B cell (primary cell): ENCODE results near the gene ASB17. TPM values are rescaled to one million over a fixed set of nuclear protein-coding genes. Genes with fewer than 3 reads are reported as not detected.

Experiments
- ATAC-seq: fragments of 200-7000 bp; cut with Tn5 transposase; one replicate; pipeline ENCODE4 v1.10.0; 2021; ENCODE audit warnings: low read depth, mild to moderate bottlenecking, moderate number of reproducible peaks, moderate library complexity
- CTCF ChIA-PET: fragments of 350-600 bp; sonication (Branson Sonifier 250); formaldehyde crosslinking; loops from one replicate; lab custom pipeline; 2021; ENCODE audit warnings: antibody characterized with exemption, inconsistent platforms; lab: Charles Lee
- POLR2A ChIA-PET: fragments of 350-600 bp; sonication (Branson Sonifier 250); formaldehyde crosslinking; loops from one replicate; lab custom pipeline; 2021; ENCODE audit warnings: antibody characterized with exemption; lab: Charles Lee
- DNase-seq: peaks from one replicate; pipeline ENCODE4 v3.0.0; 2013
- H2AFZ ChIP-seq: 2 replicates; pipeline ENCODE4 v1.6.1; 2012; ENCODE audit warnings: mild to moderate bottlenecking, low read depth, low read length; ENCODE audit not compliant: insufficient read depth, poor library complexity, severe bottlenecking
- H3K27ac ChIP-seq, 2 donors: 1 replicate in 1 of 2; 2 replicates in 1 of 2; pipeline ENCODE4 v1.5.1; 2012 to 2013; ENCODE audit warnings: low read length in 2 of 2, mild to moderate bottlenecking in 2 of 2, moderate library complexity in 1 of 2
- H3K27me3 ChIP-seq, 4 experiments: fragments of 200-600 bp in 1 of 4; sonication (generic) in 1 of 4; replicated peaks in 1 of 4; 1 replicate in 2 of 4; 2 replicates in 2 of 4; pipeline versions ENCODE4 v1.6.1 to v1.7.0; 2013 to 2016; ENCODE audit warnings: low read length in 3 of 4, mild to moderate bottlenecking in 2 of 4, mixed read lengths in 1 of 4, moderate library complexity in 1 of 4; ENCODE audit not compliant: insufficient read depth in 4 of 4, control insufficient read depth in 3 of 4; ENCODE audit errors: control extremely low read depth in 1 of 4
- H3K36me3 ChIP-seq, 2 experiments: replicated peaks in 1 of 2; 1 replicate in 1 of 2; 2 replicates in 1 of 2; pipeline versions ENCODE4 v1.6.1 to v1.7.1; 2013; ENCODE audit warnings: low read length in 1 of 2; ENCODE audit not compliant: insufficient read depth in 2 of 2, control insufficient read depth in 1 of 2; ENCODE audit errors: control extremely low read depth in 1 of 2, extremely low read depth in 1 of 2
- H3K4me1 ChIP-seq, 2 donors: fragments of 200-600 bp in 1 of 2; sonication (generic) in 1 of 2; 1 replicate in 1 of 2; 2 replicates in 1 of 2; pipeline versions ENCODE4 v1.5.1 to v1.6.1; 2013 to 2017; ENCODE audit warnings: low read length in 2 of 2; ENCODE audit not compliant: control insufficient read depth in 2 of 2, insufficient read depth in 2 of 2
- H3K4me2 ChIP-seq: replicated peaks from 2 replicates; pipeline ENCODE3; 2012; ENCODE audit warnings: mild to moderate bottlenecking, low read depth, low read length; ENCODE audit not compliant: poor library complexity, severe bottlenecking
- H3K4me3 ChIP-seq, 5 experiments: fragments of 200-600 bp in 1 of 5; sonication (generic) in 1 of 5; 1 replicate in 3 of 5; 2 replicates in 2 of 5; pipeline versions ENCODE4 v1.5.1 to v1.7.0; 2011 to 2016; ENCODE audit warnings: low read length in 4 of 5, mild to moderate bottlenecking in 4 of 5, low read depth in 2 of 5, control low read depth in 1 of 5, moderate library complexity in 1 of 5; ENCODE audit not compliant: insufficient read depth in 1 of 5; ENCODE audit errors: control extremely low read depth in 1 of 5, extremely low read depth in 1 of 5
- H3K79me2 ChIP-seq: fragments of 200-600 bp; sonication (generic); one replicate; pipeline ENCODE4 v1.6.0; 2016; ENCODE audit warnings: low read length; ENCODE audit not compliant: control insufficient read depth, insufficient read depth
- H3K9ac ChIP-seq: fragments of 200-600 bp; sonication (generic); 2 replicates; pipeline ENCODE4 v1.6.1; 2017; ENCODE audit warnings: mild to moderate bottlenecking, low read length, moderate library complexity
- H3K9me3 ChIP-seq, 3 donors: one replicate each; pipeline versions ENCODE4 v1.6.1 to v1.7.1; 2013; ENCODE audit warnings: low read length in 2 of 3; ENCODE audit not compliant: control insufficient read depth in 2 of 3, insufficient read depth in 1 of 3; ENCODE audit errors: control extremely low read depth in 1 of 3
- H4K20me1 ChIP-seq: 2 replicates; pipeline ENCODE4 v1.6.0; 2012; ENCODE audit warnings: mild to moderate bottlenecking, low read length; ENCODE audit not compliant: insufficient read depth, control insufficient read depth, poor library complexity, severe bottlenecking
- H3K27ac Mint-ChIP-seq: one replicate; pipeline ENCODE4 v1.8.0; 2021; ENCODE audit warnings: mixed read lengths
- H3K27me3 Mint-ChIP-seq: one replicate; pipeline ENCODE4 v1.8.0; 2021; ENCODE audit warnings: mixed read lengths
- H3K4me1 Mint-ChIP-seq: one replicate; pipeline ENCODE4 v1.8.0; 2021; ENCODE audit warnings: mixed read lengths
- H3K4me3 Mint-ChIP-seq: one replicate; pipeline ENCODE4 v1.8.0; 2021; ENCODE audit warnings: mixed read lengths
- H3K9me3 Mint-ChIP-seq: one replicate; pipeline ENCODE4 v1.8.0; 2022; ENCODE audit warnings: mixed read lengths; ENCODE audit not compliant: insufficient read depth
- EZH2 ChIP-seq: IDR thresholded peaks from 2 replicates; pipeline ENCODE4 v1.6.1; 2012; ENCODE audit warnings: borderline replicate concordance, low read depth, mild to moderate bottlenecking, moderate library complexity, low read length; ENCODE audit not compliant: insufficient read depth, poor library complexity, severe bottlenecking
- WGBS: methylation state at CpG from one replicate; pipeline ENCODE4 v1.1.5; 2013; ENCODE audit warnings: missing lambda C conversion rate; ENCODE audit not compliant: insufficient coverage; 5-methylcytosine and 5-hydroxymethylcytosine counted together
- intact Hi-C: fragments of 100-400 bp; cut with micrococcal nuclease; formaldehyde crosslinking; loops from one replicate; pipeline ENCODE4 v1.10.0; 2022
- polyA plus RNA-seq: library from polyadenylated mRNA; depleted of rRNA; stranded (reverse); fragments of >200 nt; gene quantifications from 2 replicates; pipeline ENCODE4 v1.2.3, GENCODE V29; 2012
- total RNA-seq, 2 donors: library from RNA; stranded (reverse); fragments of 120-200 nt in 1 of 2; gene quantifications; 1 replicate in 1 of 2; 2 replicates in 1 of 2; pipeline versions ENCODE4 v1.2.3 to v1.2.4, GENCODE V29; 2013 to 2022
- TF ChIP-seq, protein P1 (sequence below): fragments of 200-600 bp; IDR thresholded peaks from one replicate; pipeline ENCODE4 v1.8.0; 2022; ENCODE audit warnings: antibody characterized with exemption, mild to moderate bottlenecking

The ASB17 gene
- total and polyA plus RNA-seq, 2 donors (not counting 1 experiment from before 2014, with no cell fraction given) = not detected

DNA sequence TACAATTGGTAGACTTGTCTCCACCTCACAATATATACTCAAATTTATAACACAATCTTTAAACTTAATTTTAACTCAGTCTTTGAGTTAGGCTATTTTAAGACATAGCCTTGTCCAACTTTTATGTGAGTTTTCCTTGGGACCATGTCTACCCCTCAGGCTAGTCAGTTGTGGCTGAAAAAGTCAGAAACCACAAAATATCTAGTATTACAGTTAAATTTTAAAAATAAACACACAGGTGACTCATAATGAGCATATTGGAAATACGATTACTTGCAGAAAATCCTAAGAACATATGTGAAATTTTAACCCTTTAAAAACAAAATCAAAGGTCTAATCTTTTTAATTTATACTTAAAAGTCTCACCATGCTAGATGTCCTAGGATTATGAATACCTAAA, 4.8 kb upstream of the ASB17 start:
- intact Hi-C loops = no loop called here
- no peak overlapping the region for H3K4me3 ChIP-seq
- no peak overlapping the region for H3K9ac ChIP-seq
- no peak overlapping the region for H3K4me2 ChIP-seq
- no peak overlapping the region for H3K27ac ChIP-seq
- no peaks in the 10 kb centered on the region for H3K4me1 ChIP-seq
- Mint-ChIP-seq H3K27me3 (no peaks in the 10 kb centered on the region), H3K27ac (no peak overlapping the region), H3K9me3 (no peaks in the 10 kb centered on the region), H3K4me3 (no peak overlapping the region), H3K4me1 (no peaks in the 10 kb centered on the region)
- no peaks in the 10 kb centered on the region for H4K20me1 ChIP-seq
- no peaks in the 10 kb centered on the region for H3K36me3 ChIP-seq
- H3K27me3 ChIP-seq = no peaks in the 10 kb centered on the region
- H3K9me3 ChIP-seq = no peaks in the 10 kb centered on the region
- no peak for DNase-seq
- WGBS = no CpG with 5 or more reads among the region's 1 CpG
- H3K79me2 ChIP-seq = no peaks in the 10 kb centered on the region
- H2AFZ ChIP-seq = no peak overlapping the region
- ChIA-PET POLR2A (no interaction called here), CTCF (no interaction called here)
- no peak for ATAC-seq
- TF ChIP-seq EZH2 = no peak
- TF ChIP-seq, protein P1, sequence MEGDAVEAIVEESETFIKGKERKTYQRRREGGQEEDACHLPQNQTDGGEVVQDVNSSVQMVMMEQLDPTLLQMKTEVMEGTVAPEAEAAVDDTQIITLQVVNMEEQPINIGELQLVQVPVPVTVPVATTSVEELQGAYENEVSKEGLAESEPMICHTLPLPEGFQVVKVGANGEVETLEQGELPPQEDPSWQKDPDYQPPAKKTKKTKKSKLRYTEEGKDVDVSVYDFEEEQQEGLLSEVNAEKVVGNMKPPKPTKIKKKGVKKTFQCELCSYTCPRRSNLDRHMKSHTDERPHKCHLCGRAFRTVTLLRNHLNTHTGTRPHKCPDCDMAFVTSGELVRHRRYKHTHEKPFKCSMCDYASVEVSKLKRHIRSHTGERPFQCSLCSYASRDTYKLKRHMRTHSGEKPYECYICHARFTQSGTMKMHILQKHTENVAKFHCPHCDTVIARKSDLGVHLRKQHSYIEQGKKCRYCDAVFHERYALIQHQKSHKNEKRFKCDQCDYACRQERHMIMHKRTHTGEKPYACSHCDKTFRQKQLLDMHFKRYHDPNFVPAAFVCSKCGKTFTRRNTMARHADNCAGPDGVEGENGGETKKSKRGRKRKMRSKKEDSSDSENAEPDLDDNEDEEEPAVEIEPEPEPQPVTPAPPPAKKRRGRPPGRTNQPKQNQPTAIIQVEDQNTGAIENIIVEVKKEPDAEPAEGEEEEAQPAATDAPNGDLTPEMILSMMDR = no peak

DNA sequence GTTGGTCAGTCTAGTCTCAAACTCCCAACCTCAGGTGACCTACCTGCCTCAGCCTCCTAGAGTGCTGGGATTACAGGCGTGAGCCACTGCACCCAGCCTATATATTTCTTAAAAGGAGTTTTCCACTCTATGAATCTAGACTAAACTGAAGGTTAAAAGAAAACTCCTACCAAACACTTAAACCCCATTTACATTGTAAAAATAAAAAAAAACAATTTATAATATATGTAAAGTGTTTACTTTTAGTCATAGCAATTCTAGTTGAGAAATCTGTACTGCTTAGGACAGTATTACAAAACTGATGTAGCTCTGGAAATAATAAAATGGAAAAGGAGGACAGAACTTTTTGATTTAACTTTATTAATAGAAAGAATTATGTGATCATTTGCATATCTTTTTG, 9.5 kb downstream of the ASB17 start:
- no peak for TF ChIP-seq EZH2
- TF ChIP-seq, protein P1 = no peak
- H3K9me3 Mint-ChIP-seq = no peaks in the 10 kb centered on the region
- CTCF ChIA-PET = no interaction called here
- ATAC-seq = no peak
- no peaks in the 10 kb centered on the region for H3K4me1 ChIP-seq
- peaks cover 5% of the 10 kb centered on the region for H3K27me3 Mint-ChIP-seq
- no peak overlapping the region for H2AFZ ChIP-seq
- no peaks in the 10 kb centered on the region for H4K20me1 ChIP-seq
- no peak overlapping the region for H3K4me3 ChIP-seq
- H3K79me2 ChIP-seq = no peaks in the 10 kb centered on the region
- POLR2A ChIA-PET = no interaction called here
- no peaks in the 10 kb centered on the region for H3K36me3 ChIP-seq
- H3K27me3 ChIP-seq = no peaks in the 10 kb centered on the region
- intact Hi-C loops = no loop called here
- H3K27ac Mint-ChIP-seq = no peak overlapping the region
- WGBS = no CpG with 5 or more reads among the region's 1 CpG
- no peaks in the 10 kb centered on the region for H3K4me1 Mint-ChIP-seq
- no peak overlapping the region for H3K4me3 Mint-ChIP-seq
- H3K9ac ChIP-seq = no peak overlapping the region
- H3K4me2 ChIP-seq = no peak overlapping the region
- H3K27ac ChIP-seq = no peak overlapping the region
- peaks cover 0 to 3% (median 0%) of the 10 kb centered on the region in 3 donors for H3K9me3 ChIP-seq
- no peak for DNase-seq
